NCI-H2227 treated with DMSO at 0.1 percent for 48 hours (cell line): ENCODE data around the gene SPDEF.

Experiments used
- DNase-seq: peaks from one replicate; lab custom pipeline; 2025; lab: John Stamatoyannopoulos, UW

SPDEF gene

GRCh38 chr6:34544776-34545471, 11.2 kb downstream of the SPDEF start:
- DNase-seq: no peak

- DNase-seq: no peak
Observed at GRCh38 chr6:34544052-34544604, 12.0 kb downstream of the SPDEF start.

- DNase-seq: no peak
Observed at GRCh38 chr6:34543421-34543820, 12.7 kb downstream of the SPDEF start.

- DNase-seq: no peak
Observed at GRCh38 chr6:34540841-34541240, 15.3 kb downstream of the SPDEF start.

- DNase-seq: no peak
Observed at GRCh38 chr6:34540222-34540621, 15.9 kb downstream of the SPDEF start.

- DNase-seq: no peak
Observed at GRCh38 chr6:34539181-34539580, 16.9 kb downstream of the SPDEF start.

- DNase-seq: no peak
Observed at GRCh38 chr6:34538581-34538980, 17.5 kb downstream of the SPDEF start.

- no peak for DNase-seq
Observed at GRCh38 chr6:34537922-34538550, 18.1 kb downstream of the SPDEF start.

GRCh38 chr6:34536959-34537848, 18.9 kb downstream of the SPDEF start:
- DNase-seq: no peak

GRCh38 chr6:34536251-34536958, 19.7 kb downstream of the SPDEF start:
- DNase-seq: no peak

- no peak for DNase-seq
Observed at GRCh38 chr6:34535646-34536045, 20.5 kb downstream of the SPDEF start.

GRCh38 chr6:34535199-34535598, 20.9 kb downstream of the SPDEF start:
- DNase-seq: no peak

GRCh38 chr6:34534656-34535055, 21.5 kb downstream of the SPDEF start:
- DNase-seq: no peak

GRCh38 chr6:34534146-34534545, 22.0 kb downstream of the SPDEF start:
- no peak for DNase-seq

GRCh38 chr6:34532230-34532629, 23.9 kb downstream of the SPDEF start:
- no peak for DNase-seq

- DNase-seq: no peak
Observed at GRCh38 chr6:34531580-34532201, 24.4 kb downstream of the SPDEF start.

GRCh38 chr6:34530753-34531365, 25.3 kb downstream of the SPDEF start:
- DNase-seq: no peak

- DNase-seq: no peak
Observed at GRCh38 chr6:34529665-34530327, 26.3 kb downstream of the SPDEF start.

GRCh38 chr6:34528996-34529664, 27.0 kb downstream of the SPDEF start:
- no peak for DNase-seq
